ENCODE measurements around the gene NFIC. TPM values are rescaled to one million over a fixed set of nuclear protein-coding genes. Genes with fewer than 3 reads are reported as not detected.

The NFIC gene
- total RNA-seq, 1 donor from 2014 or later, result 32.9 TPM

DNA sequence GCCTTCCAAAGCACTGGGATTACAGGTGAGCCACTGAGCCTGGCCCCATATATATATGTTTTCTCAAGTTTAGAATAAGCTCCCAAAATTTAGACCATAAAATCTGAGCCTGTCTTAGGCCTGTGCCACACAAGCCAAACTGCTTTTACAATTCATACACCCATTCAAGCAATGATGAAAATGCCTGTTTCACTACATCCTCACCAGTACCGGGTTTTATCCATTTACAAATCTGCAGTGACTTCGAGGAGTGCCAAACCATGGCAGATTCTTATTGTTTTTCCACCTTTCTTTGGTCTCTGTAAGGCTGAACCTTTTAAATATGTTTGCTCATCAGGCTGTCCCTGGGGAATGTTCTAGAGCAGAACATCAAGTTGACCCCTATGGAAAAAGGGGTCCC lies 9.6 kb upstream of the NFIC start:
- no peak for DNase-seq (ENCODE audit: low spot score in 2 of 2, unreplicated experiment in 2 of 2)
- H3K27me3 Mint-ChIP-seq (ENCODE audit: low read depth), result peaks cover 66% of the 10 kb centered on the region
- no peaks in the 10 kb centered on the region for H3K36me3 Mint-ChIP-seq
- peak overlapping the region; percentile 40 for H3K4me3 Mint-ChIP-seq
- H3K9me3 Mint-ChIP-seq, result peaks cover 4% of the 10 kb centered on the region
- no peak overlapping the region for H3K27ac Mint-ChIP-seq
- peaks cover 16% of the 10 kb centered on the region for H3K4me1 Mint-ChIP-seq
- TF ChIP-seq, protein P1, sequence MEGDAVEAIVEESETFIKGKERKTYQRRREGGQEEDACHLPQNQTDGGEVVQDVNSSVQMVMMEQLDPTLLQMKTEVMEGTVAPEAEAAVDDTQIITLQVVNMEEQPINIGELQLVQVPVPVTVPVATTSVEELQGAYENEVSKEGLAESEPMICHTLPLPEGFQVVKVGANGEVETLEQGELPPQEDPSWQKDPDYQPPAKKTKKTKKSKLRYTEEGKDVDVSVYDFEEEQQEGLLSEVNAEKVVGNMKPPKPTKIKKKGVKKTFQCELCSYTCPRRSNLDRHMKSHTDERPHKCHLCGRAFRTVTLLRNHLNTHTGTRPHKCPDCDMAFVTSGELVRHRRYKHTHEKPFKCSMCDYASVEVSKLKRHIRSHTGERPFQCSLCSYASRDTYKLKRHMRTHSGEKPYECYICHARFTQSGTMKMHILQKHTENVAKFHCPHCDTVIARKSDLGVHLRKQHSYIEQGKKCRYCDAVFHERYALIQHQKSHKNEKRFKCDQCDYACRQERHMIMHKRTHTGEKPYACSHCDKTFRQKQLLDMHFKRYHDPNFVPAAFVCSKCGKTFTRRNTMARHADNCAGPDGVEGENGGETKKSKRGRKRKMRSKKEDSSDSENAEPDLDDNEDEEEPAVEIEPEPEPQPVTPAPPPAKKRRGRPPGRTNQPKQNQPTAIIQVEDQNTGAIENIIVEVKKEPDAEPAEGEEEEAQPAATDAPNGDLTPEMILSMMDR (IDR thresholded peaks at IDR 0.05; ENCODE audit: unreplicated experiment), result no peak

DNA sequence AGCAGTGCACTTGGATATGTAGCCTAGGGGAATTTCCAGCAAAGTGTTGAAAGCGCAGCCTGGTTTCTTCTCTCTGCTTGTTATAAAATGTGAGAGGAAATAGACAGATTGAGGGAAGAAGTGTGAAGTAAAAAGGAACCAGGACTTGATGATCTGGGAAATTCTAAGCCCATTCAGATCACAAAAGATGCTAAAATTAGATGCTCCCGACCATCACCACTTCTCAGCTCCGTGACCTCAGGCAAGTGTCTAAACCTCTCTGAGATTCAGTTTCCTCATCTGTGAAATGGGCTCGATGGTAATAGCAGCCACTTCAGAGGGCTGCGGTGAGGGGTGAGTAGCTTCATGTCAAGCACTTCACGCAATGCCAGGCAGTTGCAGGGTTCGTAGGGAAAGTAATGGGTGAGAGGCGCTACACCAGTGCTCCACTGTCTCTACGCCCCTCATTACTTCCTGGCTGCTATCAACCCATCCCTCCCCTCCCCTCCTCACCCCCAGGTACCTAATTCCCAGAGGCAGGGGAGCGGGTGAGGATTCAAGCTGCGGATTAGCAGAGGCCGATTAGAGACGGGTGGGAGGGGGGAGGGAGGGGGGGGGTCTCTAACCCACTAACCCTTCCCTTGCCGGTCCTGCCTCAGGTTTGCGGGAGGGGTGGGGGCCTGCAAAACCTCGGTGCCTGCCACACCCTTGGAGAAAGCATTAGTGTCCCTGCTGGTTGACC lies 9.0 kb upstream of the NFIC start:
- Mint-ChIP-seq H3K4me3 (peak overlapping the region; percentile 64), H3K27ac (no peak overlapping the region), H3K9me3 (peaks cover 4% of the 10 kb centered on the region), H3K27me3 (ENCODE audit: low read depth) (peaks cover 68% of the 10 kb centered on the region), H3K36me3 (no peaks in the 10 kb centered on the region), H3K4me1 (peaks cover 16% of the 10 kb centered on the region)
- DNase-seq (ENCODE audit: low spot score in 2 of 2, unreplicated experiment in 2 of 2), result no peak
- TF ChIP-seq, protein P1 (IDR thresholded peaks at IDR 0.05; ENCODE audit: unreplicated experiment), result no peak

DNA sequence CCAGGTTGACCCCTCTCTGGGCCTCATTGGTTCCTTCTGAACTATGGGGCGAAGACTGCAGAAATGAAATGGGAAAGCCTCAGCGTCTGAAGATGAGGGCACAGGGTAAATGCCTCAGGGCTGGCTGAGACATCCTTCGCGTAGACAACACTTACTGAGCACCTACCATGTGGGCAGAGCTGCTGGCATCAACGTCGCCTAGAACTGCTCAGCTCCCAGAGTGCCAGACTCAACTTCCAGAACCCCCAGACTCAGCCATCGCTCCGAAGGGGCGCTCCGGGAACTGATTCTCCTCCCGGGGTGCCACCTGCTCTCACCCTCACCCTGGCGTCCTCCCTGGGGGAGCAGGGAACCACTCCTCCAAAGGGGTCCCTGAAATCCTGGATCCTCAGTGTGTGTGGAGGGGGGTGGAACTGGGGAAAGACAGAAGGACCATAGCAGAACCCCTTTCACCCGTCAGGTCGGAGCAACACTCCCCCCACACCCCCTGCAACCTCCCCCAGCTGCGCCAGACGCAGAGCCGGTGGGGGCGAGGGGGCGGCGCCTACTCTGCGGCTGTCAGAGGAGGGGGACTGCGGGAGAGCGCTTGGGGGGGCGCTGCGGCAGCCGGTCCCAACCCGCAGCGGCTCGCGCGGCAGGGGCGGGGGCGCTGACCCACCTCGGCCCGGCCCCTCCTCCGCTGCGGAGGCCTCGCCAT lies 8.2 kb upstream of the NFIC start:
- Mint-ChIP-seq H3K27ac (no peak overlapping the region), H3K36me3 (no peaks in the 10 kb centered on the region), H3K27me3 (ENCODE audit: low read depth) (peaks cover 73% of the 10 kb centered on the region), H3K4me1 (peaks cover 16% of the 10 kb centered on the region), H3K9me3 (peaks cover 4% of the 10 kb centered on the region), H3K4me3 (peak overlapping the region; percentile 64)
- TF ChIP-seq, protein P1 (IDR thresholded peaks at IDR 0.05; ENCODE audit: unreplicated experiment), result no peak
- DNase-seq (ENCODE audit: low spot score in 2 of 2, unreplicated experiment in 2 of 2), result no peak

DNA sequence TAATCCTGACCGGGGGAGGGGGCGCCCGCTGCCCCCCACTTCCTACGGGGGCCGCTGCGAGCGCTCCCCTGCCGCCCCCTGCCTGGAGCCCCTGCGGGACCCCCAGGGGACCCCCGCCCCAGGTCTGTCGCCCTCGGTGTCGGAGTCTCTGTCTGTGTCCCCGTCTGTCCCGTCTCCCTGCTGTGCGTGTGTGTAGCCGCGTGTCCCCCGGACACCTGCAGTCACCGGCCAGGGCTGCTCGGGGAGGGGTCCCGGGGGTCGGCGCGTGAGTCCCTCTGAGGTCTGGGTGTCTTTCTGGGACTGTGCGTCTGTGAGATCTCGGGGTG lies 7.7 kb upstream of the NFIC start:
- H3K36me3 Mint-ChIP-seq, result no peaks in the 10 kb centered on the region
- H3K4me3 Mint-ChIP-seq, result peak overlapping the region; percentile 79
- no peak overlapping the region for H3K27ac Mint-ChIP-seq
- peaks cover 74% of the 10 kb centered on the region for H3K27me3 Mint-ChIP-seq (ENCODE audit: low read depth)
- TF ChIP-seq, protein P1 (IDR thresholded peaks at IDR 0.05; ENCODE audit: unreplicated experiment), result no peak
- no peak for DNase-seq (ENCODE audit: low spot score in 2 of 2, unreplicated experiment in 2 of 2)
- H3K4me1 Mint-ChIP-seq, result peaks cover 16% of the 10 kb centered on the region
- H3K9me3 Mint-ChIP-seq, result peaks cover 4% of the 10 kb centered on the region

DNA sequence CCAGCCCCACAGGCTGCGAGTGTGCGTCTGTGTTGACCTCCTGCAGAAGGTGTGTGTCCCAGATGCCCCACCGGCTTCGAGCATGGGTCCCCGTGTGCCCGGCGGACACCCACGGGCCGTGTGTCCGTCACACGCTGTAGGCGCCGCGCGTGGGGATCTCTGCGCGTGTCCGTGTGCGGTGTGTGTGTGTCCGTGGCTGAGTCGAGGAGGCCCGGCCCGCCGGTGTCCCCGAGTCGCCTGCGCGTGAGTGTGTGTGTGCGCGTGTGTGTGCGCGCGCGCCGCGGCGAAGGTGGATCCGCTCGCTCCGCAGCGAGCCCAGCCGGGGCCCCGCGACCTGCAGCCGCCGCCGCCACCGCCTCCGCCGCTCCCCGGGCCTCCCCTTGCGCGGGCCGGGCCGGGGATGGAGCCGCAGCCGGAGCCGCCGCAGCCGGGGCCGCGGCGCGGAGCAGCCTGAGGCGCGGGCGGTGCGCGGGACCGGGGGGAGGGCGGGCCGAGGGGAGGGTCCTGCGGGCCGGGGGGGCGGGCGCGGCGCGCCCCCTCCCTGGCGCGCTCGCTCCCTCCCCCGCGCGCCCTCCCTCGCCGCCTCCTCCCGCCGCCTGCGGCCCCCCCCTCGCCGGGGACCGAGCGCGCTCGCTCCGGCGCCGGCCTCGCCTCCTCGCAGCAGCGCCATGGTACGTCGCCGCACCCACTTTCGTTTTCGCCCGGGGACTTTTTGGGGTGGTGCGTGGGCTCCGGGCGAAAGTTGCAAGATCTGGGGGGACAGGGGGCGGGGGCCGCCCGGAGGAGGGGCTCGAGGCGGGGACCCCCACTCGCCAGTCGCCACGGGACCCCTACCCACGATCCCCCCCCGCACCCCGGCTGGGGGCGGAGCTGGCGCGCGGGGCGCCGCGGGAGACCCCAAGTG lies 7.1 kb upstream of the NFIC start:
- H3K27me3 Mint-ChIP-seq (ENCODE audit: low read depth), result peaks cover 80% of the 10 kb centered on the region
- H3K27ac Mint-ChIP-seq, result no peak overlapping the region
- peak overlapping the region; percentile 79 for H3K4me3 Mint-ChIP-seq
- no peaks in the 10 kb centered on the region for H3K36me3 Mint-ChIP-seq
- TF ChIP-seq, protein P1 (IDR thresholded peaks at IDR 0.05; ENCODE audit: unreplicated experiment), result no peak
- peaks cover 16% of the 10 kb centered on the region for H3K4me1 Mint-ChIP-seq
- DNase-seq (ENCODE audit: low spot score in 2 of 2, unreplicated experiment in 2 of 2), result no peak
- H3K9me3 Mint-ChIP-seq, result peaks cover 4% of the 10 kb centered on the region

Data from mesothelial cell of epicardium (in vitro differentiated cells).